ENCODE measurements around the gene CAMK2A. TPM values are rescaled to one million over a fixed set of nuclear protein-coding genes. Genes with fewer than 3 reads are reported as not detected.

The CAMK2A gene
- total and polyA plus RNA-seq, 2 of the 4 experiments (the other 2 are of a cell fraction) = 0.18 to 0.19 TPM

GRCh38 chr5:150323819-150324218 is 34.2 kb upstream of the CAMK2A start:
- no peak overlapping the region for H2BK20ac ChIP-seq (ENCODE audit: low read depth, low read length)
- H2BK5ac ChIP-seq (ENCODE audit: low read depth, low read length, poor library complexity, severe bottlenecking) = no peak overlapping the region
- H3K27me3 ChIP-seq (ENCODE audit: control insufficient read depth, insufficient read depth, low read length) = peaks cover 3% of the 10 kb centered on the region; the same call in 1 of the 2 replicates
- H3K27ac ChIP-seq (ENCODE audit: insufficient read depth, low read length) = no peak overlapping the region
- H2AK5ac ChIP-seq (ENCODE audit: low read depth, low read length) = 0 out of 2 replicates have a peak overlapping the region, but pooled peaks have one; percentile 21
- no peak overlapping the region for H2AK9ac ChIP-seq (replicated peaks; ENCODE audit: low read depth, low read length, poor library complexity)
- no peak overlapping the region for H3K56ac ChIP-seq (ENCODE audit: extremely low read depth, insufficient read depth, low read length)
- intact Hi-C loops (cut with micrococcal nuclease) (no loop called here), dilution Hi-C loops (cut with HindIII; ENCODE audit: low sequenced_read_pairs, unreplicated experiment) (no loop called here), in situ Hi-C loops (cut with MboI; ENCODE audit: low sequenced_read_pairs) (no loop called here)
- 100% methylated on average over 2 of the region's 8 CpGs; no CpG with 5 or more reads in 1 of the 2 experiments for WGBS, 2 experiments (ENCODE audit: extremely low coverage in 2 of 2, insufficient read length in 1 of 2)
- peaks cover 16% of the 10 kb centered on the region for H3K4me1 ChIP-seq (ENCODE audit: control insufficient read depth, insufficient read depth, low read length)
- H4K8ac ChIP-seq (ENCODE audit: low read depth in 2 of 2, low read length in 2 of 2) = no peak overlapping the region
- H3K9me3 ChIP-seq (ENCODE audit: control insufficient read depth, insufficient read depth, low read length) = no peaks in the 10 kb centered on the region
- ATAC-seq (ENCODE audit: low read depth) (no peak), DNase-seq (no peak)
- ChIA-PET POLR2A (ENCODE audit: unreplicated experiment) (no interaction called here), CTCF (no interaction called here)
- no peak overlapping the region for H3K23ac ChIP-seq (ENCODE audit: low read depth, low read length)
- no peak overlapping the region for H3K14ac ChIP-seq (replicated peaks; ENCODE audit: low read depth, low read length)
- BruUV-seq (replicated peaks) = no TSS peak
- H3K36me3 ChIP-seq (ENCODE audit: control insufficient read depth, insufficient read depth, low read length) = no peaks in the 10 kb centered on the region
- no peak overlapping the region for H3K4me3 ChIP-seq (ENCODE audit: insufficient read depth, low read depth, low read length)
- H2BK120ac ChIP-seq (ENCODE audit: low read depth, low read length) = no peak overlapping the region
- H2AFZ ChIP-seq (replicated peaks; ENCODE audit: low read length, poor library complexity) = no peak overlapping the region
- H3K9me1 ChIP-seq (ENCODE audit: insufficient read depth, low read length) = peaks cover 25% of the 10 kb centered on the region
- H3K9ac ChIP-seq (ENCODE audit: low read depth, low read length) = no peak overlapping the region
- H2BK15ac ChIP-seq (ENCODE audit: low read depth, low read length) = no peak overlapping the region
- no peak overlapping the region for H4K91ac ChIP-seq (ENCODE audit: insufficient read depth, low read depth, low read length)
- H4K5ac ChIP-seq (ENCODE audit: low read depth, low read length) = no peak overlapping the region
- peaks cover 0 to 5% of the 10 kb centered on the region in 2 experiments; a peak in 2 of 4 replicates for H3K79me1 ChIP-seq (ENCODE audit: low read depth in 1 of 2, low read length in 2 of 2)
- H3K4ac ChIP-seq (ENCODE audit: low read depth, low read length) = no peak overlapping the region
- no peak for TF ChIP-seq CEBPB (IDR thresholded peaks at IDR 0.05; ENCODE audit: low read depth, low read length)
- TF ChIP-seq POLR2A (IDR thresholded peaks at IDR 0.05; ENCODE audit: low read depth, low read length) = no peak
- TF ChIP-seq MXI1 (IDR thresholded peaks at IDR 0.05; ENCODE audit: borderline replicate concordance, low read depth, low read length) = no peak
- no peak for TF ChIP-seq MAZ (IDR thresholded peaks at IDR 0.05; ENCODE audit: borderline replicate concordance, low read depth, low read length)
- no peak for TF ChIP-seq CTCF (conservative IDR thresholded peaks at IDR 0.05; ENCODE audit: low read depth, low read length)
- TF ChIP-seq BHLHE40 (IDR thresholded peaks at IDR 0.05; ENCODE audit: low read depth, low read length) = no peak
- no peak for TF ChIP-seq CHD1 (IDR thresholded peaks at IDR 0.05; ENCODE audit: low read depth, low read length)
- TF ChIP-seq NFE2L2 (IDR thresholded peaks at IDR 0.05; ENCODE audit: low read depth, low read length) = no peak
- no peak for TF ChIP-seq RCOR1 (IDR thresholded peaks at IDR 0.05; ENCODE audit: insufficient replicate concordance, low read length)
- TF ChIP-seq USF2 (IDR thresholded peaks at IDR 0.05; ENCODE audit: low read depth, low read length) = no peak
- TF ChIP-seq RFX5 (IDR thresholded peaks at IDR 0.05; ENCODE audit: low read depth, low read length) = no peak
- no peak for TF ChIP-seq ELK1 (IDR thresholded peaks at IDR 0.05; ENCODE audit: borderline replicate concordance, low read depth, low read length)
- H3K18ac ChIP-seq (ENCODE audit: low read depth, low read length) = no peak overlapping the region
- H3K4me2 ChIP-seq (ENCODE audit: low read depth, low read length) = no peak overlapping the region
- no peaks in the 10 kb centered on the region for H4K20me1 ChIP-seq (ENCODE audit: insufficient read depth, low read length)

Measured in IMR-90 (cell line).